H1 (cell line): ENCODE measurements around the gene SLC35A3. TPM values are rescaled to one million over a fixed set of nuclear protein-coding genes. Genes with fewer than 3 reads are reported as not detected.

ENCODE experiments used
- CTCF ChIA-PET: fragments of 300-600 bp; sonication (Branson Sonifier 250); formaldehyde crosslinking; loops from one replicate; lab custom pipeline; 2021; ENCODE audit not compliant: partially characterized antibody; lab: Charles Lee
- POLR2A ChIA-PET: fragments of 300-600 bp; sonication (Branson Sonifier 250); formaldehyde crosslinking; loops from one replicate; lab custom pipeline; 2021; ENCODE audit warnings: inconsistent platforms; ENCODE audit not compliant: partially characterized antibody; lab: Charles Lee
- DNase-seq, 2 experiments: peaks; one replicate each; pipeline versions ENCODE4 v3.0.0 to v3.0.0-alpha.2; 2010 to 2022; ENCODE audit warnings: low spot score in 2 of 2, low read depth in 1 of 2, mixed read lengths in 1 of 2
- FAIRE-seq: peaks from 2 replicates; lab custom pipeline; 2011; peaks lifted over from hg19 to GRCh38; lab: Jason Lieb, UNC
- H2AFZ ChIP-seq: 2 replicates; pipeline ENCODE4 v1.8.1; 2012; ENCODE audit warnings: low read length, inconsistent platforms
- H2AK5ac ChIP-seq: 2 replicates; pipeline ENCODE4 v1.6.1; 2013; ENCODE audit warnings: low read depth, low read length
- H2BK120ac ChIP-seq: replicated peaks from 2 replicates; pipeline ENCODE3; 2013; ENCODE audit warnings: low read depth, low read length, inconsistent platforms
- H2BK12ac ChIP-seq: 2 replicates; pipeline ENCODE4 v1.6.1; 2013; ENCODE audit warnings: low read depth, low read length
- H2BK15ac ChIP-seq: 2 replicates; pipeline ENCODE4 v1.6.1; 2013; ENCODE audit warnings: low read length
- H2BK20ac ChIP-seq: 2 replicates; pipeline ENCODE4 v1.6.1; 2013; ENCODE audit warnings: low read length
- H2BK5ac ChIP-seq: 2 replicates; pipeline ENCODE4 v1.6.1; 2013; ENCODE audit warnings: low read depth, low read length
- H3K14ac ChIP-seq: 2 replicates; pipeline ENCODE4 v1.6.1; 2013; ENCODE audit warnings: inconsistent platforms; ENCODE audit not compliant: insufficient read length
- H3K18ac ChIP-seq: 2 replicates; pipeline ENCODE4 v1.6.1; 2013; ENCODE audit warnings: low read length; ENCODE audit errors: extremely low read depth
- H3K23ac ChIP-seq: 2 replicates; pipeline ENCODE4 v1.6.1; 2013; ENCODE audit warnings: inconsistent platforms; ENCODE audit not compliant: insufficient read length
- H3K23me2 ChIP-seq: 2 replicates; pipeline ENCODE4 v1.6.1; 2013; ENCODE audit warnings: low read depth, low read length
- H3K27ac ChIP-seq: 2 replicates; pipeline ENCODE4 v1.6.1; 2011; ENCODE audit warnings: low read depth, low read length, inconsistent platforms
- H3K27me3 ChIP-seq, 4 experiments: replicated peaks in 1 of 4; 1 replicate in 1 of 4; 2 replicates in 3 of 4; pipeline versions ENCODE4 v1.6.1 to v1.8.1; 2011 to 2013; ENCODE audit warnings: low read length in 3 of 4, mild to moderate bottlenecking in 3 of 4, inconsistent platforms in 2 of 4, mixed read lengths in 2 of 4, moderate library complexity in 1 of 4; ENCODE audit not compliant: control insufficient read depth in 3 of 4, insufficient read depth in 3 of 4; ENCODE audit errors: extremely low read depth in 1 of 4
- H3K36me3 ChIP-seq, 4 experiments: 2 replicates each; pipeline versions ENCODE4 v1.6.1 to v1.8.1; 2011 to 2013; ENCODE audit warnings: mild to moderate bottlenecking in 4 of 4, low read length in 3 of 4, moderate library complexity in 2 of 4, control low read depth in 1 of 4, inconsistent platforms in 1 of 4; ENCODE audit not compliant: insufficient read depth in 4 of 4, control insufficient read depth in 2 of 4
- H3K4ac ChIP-seq: replicated peaks from 2 replicates; pipeline ENCODE3; 2013; ENCODE audit warnings: low read length, low read depth, mixed read lengths, inconsistent platforms; ENCODE audit not compliant: insufficient read length
- H3K4me1 ChIP-seq, 4 experiments: replicated peaks in 1 of 4; 1 replicate in 1 of 4; 2 replicates in 3 of 4; pipeline versions ENCODE4 v1.6.1 to v1.8.1; 2011 to 2013; ENCODE audit warnings: low read length in 3 of 4, inconsistent platforms in 2 of 4, mixed read lengths in 1 of 4; ENCODE audit not compliant: insufficient read depth in 4 of 4, control insufficient read depth in 3 of 4
- H3K4me2 ChIP-seq, 2 experiments: 2 replicates each; pipeline versions ENCODE4 v1.6.1 to v1.8.1; 2011 to 2013; ENCODE audit warnings: low read depth in 2 of 2, low read length in 2 of 2, control low read depth in 1 of 2, inconsistent platforms in 1 of 2, mild to moderate bottlenecking in 1 of 2; ENCODE audit not compliant: insufficient read depth in 1 of 2
- H3K4me3 ChIP-seq, 4 experiments: fragments of 200-600, 300-600 bp in 1 of 4; sonication (generic), shearing (Covaris generic), sonication (Bioruptor Twin) in 1 of 4; 2 replicates each; pipeline versions ENCODE4 v1.5.1 to v1.8.1; 2011 to 2016; ENCODE audit warnings: low read length in 4 of 4, low read depth in 3 of 4, control low read depth in 2 of 4, inconsistent platforms in 2 of 4, mild to moderate bottlenecking in 2 of 4, mixed read lengths in 1 of 4, moderate library complexity in 1 of 4; ENCODE audit not compliant: insufficient read depth in 2 of 4; ENCODE audit errors: extremely low read depth in 1 of 4
- H3K56ac ChIP-seq: replicated peaks from 2 replicates; pipeline ENCODE3; 2013; ENCODE audit warnings: low read depth, mild to moderate bottlenecking, mixed read lengths, low read length, inconsistent platforms; ENCODE audit not compliant: insufficient read length
- H3K79me1 ChIP-seq: 2 replicates; pipeline ENCODE4 v1.6.1; 2013; ENCODE audit warnings: low read depth, low read length, control low read depth
- H3K79me2 ChIP-seq, 2 experiments: 2 replicates each; pipeline versions ENCODE4 v1.6.1 to v1.8.1; 2012 to 2013; ENCODE audit warnings: low read length in 2 of 2, mild to moderate bottlenecking in 2 of 2, inconsistent platforms in 1 of 2; ENCODE audit not compliant: insufficient read depth in 2 of 2, control insufficient read depth in 1 of 2
- H3K9ac ChIP-seq, 4 experiments: replicated peaks in 1 of 4; 1 replicate in 1 of 4; 2 replicates in 3 of 4; pipeline versions ENCODE4 v1.6.1 to v1.8.1; 2011 to 2013; ENCODE audit warnings: low read depth in 3 of 4, low read length in 3 of 4, control low read depth in 2 of 4, mild to moderate bottlenecking in 2 of 4, moderate library complexity in 2 of 4, inconsistent platforms in 1 of 4; ENCODE audit errors: extremely low read depth in 1 of 4
- H3K9me3 ChIP-seq, 2 experiments: 2 replicates each; pipeline versions ENCODE4 v1.6.1 to v1.8.1; 2012 to 2013; ENCODE audit warnings: mild to moderate bottlenecking in 2 of 2, moderate library complexity in 2 of 2, control low read depth in 1 of 2, inconsistent platforms in 1 of 2, low read depth in 1 of 2, low read length in 1 of 2, mixed read lengths in 1 of 2; ENCODE audit not compliant: insufficient read depth in 2 of 2
- H4K20me1 ChIP-seq, 2 experiments: replicated peaks in 1 of 2; 2 replicates each; pipeline versions ENCODE3 to v1.8.1; 2011 to 2013; ENCODE audit warnings: inconsistent platforms in 2 of 2, low read length in 2 of 2, mild to moderate bottlenecking in 1 of 2; ENCODE audit not compliant: insufficient read depth in 2 of 2, control insufficient read depth in 1 of 2
- H4K5ac ChIP-seq: 2 replicates; pipeline ENCODE4 v1.6.1; 2013; ENCODE audit warnings: low read length, low read depth, mixed read lengths, inconsistent platforms; ENCODE audit not compliant: insufficient read length
- H4K8ac ChIP-seq: 2 replicates; pipeline ENCODE4 v1.8.0; 2013; ENCODE audit warnings: mild to moderate bottlenecking, moderate library complexity, low read length, inconsistent platforms; ENCODE audit not compliant: insufficient read depth; ENCODE audit errors: extremely low read depth
- H4K91ac ChIP-seq: replicated peaks from 2 replicates; pipeline ENCODE3; 2013; ENCODE audit warnings: low read length, mixed read lengths, inconsistent platforms; ENCODE audit not compliant: insufficient read length
- ATF2 ChIP-seq: IDR thresholded peaks from 2 replicates; pipeline ENCODE4 v1.6.1; 2012; ENCODE audit warnings: low read length, inconsistent platforms
- EGR1 ChIP-seq: IDR thresholded peaks from 2 replicates; pipeline ENCODE4 v1.6.1; 2011; ENCODE audit warnings: low read depth, low read length, borderline replicate concordance
- EP300 ChIP-seq, 2 experiments: IDR thresholded peaks; 1 replicate in 1 of 2; 2 replicates in 1 of 2; pipeline ENCODE4 v1.6.1; 2011 to 2012; ENCODE audit warnings: low read depth in 2 of 2, low read length in 2 of 2, mild to moderate bottlenecking in 2 of 2, borderline replicate concordance in 1 of 2, inconsistent platforms in 1 of 2, moderate library complexity in 1 of 2
- GABPA ChIP-seq: IDR thresholded peaks from 2 replicates; pipeline ENCODE4 v1.6.1; 2011; ENCODE audit warnings: mild to moderate bottlenecking, low read length, moderate library complexity, borderline replicate concordance; ENCODE audit not compliant: insufficient read depth
- HDAC2 ChIP-seq, 2 experiments: fragments of 300-600 bp in 1 of 2; sonication (generic) in 1 of 2; IDR thresholded peaks; 2 replicates each; pipeline ENCODE4 v1.6.1; 2011 to 2012; ENCODE audit warnings: low read depth in 2 of 2, low read length in 2 of 2, mild to moderate bottlenecking in 2 of 2, moderate library complexity in 2 of 2, borderline replicate concordance in 1 of 2, inconsistent platforms in 1 of 2
- JUN ChIP-seq: IDR thresholded peaks from 2 replicates; pipeline ENCODE4 v1.6.1; 2011; ENCODE audit warnings: low read depth, mild to moderate bottlenecking, improper control_type of control experiment, low read length
- RNF2 ChIP-seq: fragments of 200-900, 300-1000 bp; sonication (generic); IDR thresholded peaks from 2 replicates; pipeline ENCODE4 v1.7.1; 2016; ENCODE audit warnings: borderline replicate concordance, low read depth, mild to moderate bottlenecking, antibody characterized with exemption, low read length; ENCODE audit not compliant: poor library complexity, severe bottlenecking; ENCODE audit errors: missing control alignments
- SAP30 ChIP-seq: fragments of 300-600 bp; sonication (generic); IDR thresholded peaks from 2 replicates; pipeline ENCODE4 v1.7.1; 2012; ENCODE audit warnings: low read length, moderate library complexity, mild to moderate bottlenecking, inconsistent platforms; ENCODE audit not compliant: insufficient read depth, insufficient replicate concordance
- TAF1 ChIP-seq: IDR thresholded peaks from 2 replicates; pipeline ENCODE4 v1.6.1; 2011; ENCODE audit warnings: mild to moderate bottlenecking, low read depth, low read length
- TBP ChIP-seq: IDR thresholded peaks from 2 replicates; pipeline ENCODE4 v1.6.1; 2011; ENCODE audit warnings: low read depth, low read length, improper control_type of control experiment
- WGBS, 2 experiments: shearing (Covaris generic) in 1 of 2; methylation state at CpG; one replicate each; pipeline versions ENCODE4 v1.1.6 to v1.1.7; 2013 to 2015; ENCODE audit warnings: low lambda C conversion rate in 2 of 2, mixed read lengths in 2 of 2, inconsistent platforms in 1 of 2, low coverage in 1 of 2, missing lambda C conversion rate in 1 of 2; ENCODE audit not compliant: insufficient replicate concordance in 2 of 2, insufficient coverage in 1 of 2, insufficient read length in 1 of 2; ENCODE audit errors: extremely low coverage in 1 of 2, missing lambda C conversion rate in 1 of 2; 5-methylcytosine and 5-hydroxymethylcytosine counted together
- polyA plus RNA-seq, 7 experiments: library from polyadenylated mRNA; depleted of rRNA in 3 of 7; stranded (reverse) in 5 of 7; unstranded in 2 of 7; fragments of >200 nt in 5 of 7; fragments of 200-250 nt in 2 of 7; gene quantifications; 1 replicate in 5 of 7; 2 replicates in 1 of 7; 4 replicates in 1 of 7; pipeline versions ENCODE4 v1.2.1 to v1.2.3, GENCODE V29; 2011 to 2013; ENCODE audit warnings: missing spikeins in 2 of 7, mixed read lengths in 2 of 7
- total RNA-seq: library from RNA; stranded (reverse); fragmentation: NEBNext Ultra II Directional; extraction: Animal tissue kit (Norgen Biotek cat#: 25700); gene quantifications from 2 replicates; pipeline ENCODE4 v1.2.1, GENCODE V29; 2021

Gene SLC35A3
- total and polyA plus RNA-seq, 2 of the 8 experiments (the other 6 are each of a cell fraction or from before 2014, with no cell fraction given) = 3.0 to 13.8 TPM

- Histone ChIP-seq H3K14ac (no peak overlapping the region), H3K4me3 (no peak overlapping the region), H2BK5ac (no peak overlapping the region), H3K36me3 (no peaks in the 10 kb centered on the region; a peak in 2 of 8 replicates), H4K20me1 (no peaks in the 10 kb centered on the region), H3K23me2 (no peaks in the 10 kb centered on the region), H3K27ac (no peak overlapping the region), H4K8ac (no peak overlapping the region), H4K5ac (no peak overlapping the region), H3K4me1 (peaks cover 0 to 4% (median 2%) of the 10 kb centered on the region in 4 experiments; a peak in 3 of 7 replicates), H4K91ac (no peak overlapping the region), H3K4ac (no peak overlapping the region), H3K9me3 (no peaks in the 10 kb centered on the region), H3K27me3 (no peaks in the 10 kb centered on the region), H3K9ac (no peak overlapping the region), H2AK5ac (no peak overlapping the region), H3K79me1 (no peaks in the 10 kb centered on the region), H2AFZ (no peak overlapping the region), H2BK12ac (no peak overlapping the region), H2BK15ac (no peak overlapping the region), H3K56ac (no peak overlapping the region), H3K18ac (no peak overlapping the region), H2BK20ac (no peak overlapping the region), H3K23ac (no peak overlapping the region), H2BK120ac (peak overlapping the region; percentile 63), H3K4me2 (no peak overlapping the region), H3K79me2 (no peaks in the 10 kb centered on the region)
- POLR2A ChIA-PET = interaction anchor here (3.0 kb wide), 1 partner anchor 13 kb away, joined by 17 read pairs; the partner anchor contains the start of gene SLC35A3
- no peak for TF ChIP-seq ATF2
- no peak for TF ChIP-seq TBP
- TF ChIP-seq JUN = no peak
- no peak for TF ChIP-seq EP300 (IDR thresholded peaks at IDR 0.05; ENCODE audit: borderline replicate concordance in 1 of 2, low read depth in 2 of 2, low read length in 2 of 2)
- TF ChIP-seq RNF2 = no peak
- no peak for TF ChIP-seq EGR1
- TF ChIP-seq HDAC2 (IDR thresholded peaks at IDR 0.05; ENCODE audit: borderline replicate concordance in 1 of 2, low read depth in 2 of 2, low read length in 2 of 2) = no peak
- no peak for TF ChIP-seq SAP30
- TF ChIP-seq GABPA = no peak
- no peak for TF ChIP-seq TAF1
- no peak for FAIRE-seq
- WGBS, 2 experiments = 84% methylated on average over 2 of the region's 2 CpGs; no CpG with 5 or more reads in 1 of the 2 experiments
- CTCF ChIA-PET = no interaction called here
- no peak for DNase-seq
Observed at GRCh38 chr1:99956755-99957154, 13.0 kb upstream of the SLC35A3 start.
